COLO829 (cell line): ENCODE measurements around the gene GJD2.
A peak's percentile ranks its signal among the peaks of the same experiment; 100 is the strongest.

Source experiments
- DNase-seq: peaks from one replicate; pipeline ENCODE4 v3.0.0; 2012; ENCODE audit warnings: low spot score

The GJD2 gene

DNA sequence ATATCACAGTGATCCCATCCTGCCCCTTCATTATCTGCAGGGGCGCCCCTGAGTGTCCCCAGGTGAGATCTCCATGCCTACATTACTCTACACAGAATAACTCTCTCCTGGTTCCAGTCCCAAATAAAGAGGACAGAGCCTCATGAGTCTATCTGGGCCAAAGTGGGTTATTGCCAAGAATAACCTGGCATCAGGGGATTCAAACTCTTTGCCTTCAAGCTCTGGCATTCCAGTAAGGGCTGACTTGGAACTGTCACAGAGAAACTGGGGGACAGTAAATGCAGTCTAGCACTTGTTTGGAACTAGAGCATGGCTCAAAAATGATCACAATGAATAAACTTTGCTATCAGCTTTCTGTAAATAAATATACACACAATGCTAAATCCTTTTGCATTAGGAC, 30.3 kb downstream of the GJD2 start:
- DNase-seq = no peak

DNA sequence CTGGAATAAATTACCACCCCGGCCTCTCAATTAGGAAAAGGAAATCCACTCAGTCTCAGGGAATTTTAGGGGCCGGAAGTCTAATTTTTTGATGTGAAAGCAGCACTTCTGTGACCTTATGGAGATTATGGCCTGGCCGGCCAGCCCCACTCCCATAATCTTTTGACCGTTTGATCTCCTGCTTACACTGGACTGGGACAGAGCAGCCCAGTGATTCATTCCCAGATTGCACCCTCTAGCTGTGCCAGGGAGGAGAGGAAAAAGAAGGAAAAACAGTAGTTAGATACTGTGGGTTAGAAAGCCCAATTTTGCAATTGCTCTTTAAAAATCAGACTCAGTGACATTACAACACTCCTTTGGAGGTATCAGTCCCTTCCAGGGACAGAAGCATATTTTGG, 32.4 kb downstream of the GJD2 start:
- DNase-seq = peak; percentile 38

DNA sequence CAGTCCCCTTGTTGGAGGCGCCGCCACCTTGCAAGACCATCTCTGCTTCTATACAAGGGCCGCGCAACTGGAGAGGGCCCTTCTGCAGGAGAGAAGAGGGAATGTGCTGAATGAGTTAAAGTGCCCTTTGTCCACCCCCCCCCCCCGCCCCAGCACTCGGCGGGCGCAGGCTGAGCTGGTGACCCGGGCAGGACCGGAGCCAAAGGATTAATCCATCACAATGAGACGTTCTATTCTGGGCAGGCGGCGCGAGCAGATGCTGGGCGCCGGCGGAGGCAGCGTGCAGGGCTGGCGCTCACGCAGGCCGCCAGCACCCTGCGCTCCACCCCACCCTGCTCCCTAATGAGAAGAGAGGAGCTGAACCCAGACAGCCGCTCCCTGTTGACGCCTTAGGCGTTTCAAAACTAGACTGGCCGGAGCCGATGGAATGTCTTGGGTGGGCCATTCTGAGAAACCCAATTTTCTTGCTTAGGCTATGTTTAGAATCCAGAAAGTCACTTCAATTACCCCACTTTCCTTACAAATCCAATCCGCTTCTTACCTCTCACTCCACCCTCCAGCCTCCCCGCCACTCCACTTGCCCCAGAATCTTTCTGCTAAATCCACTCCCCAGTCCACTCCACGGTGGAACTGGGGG, 32.9 kb downstream of the GJD2 start:
- peak; percentile 47 for DNase-seq

DNA sequence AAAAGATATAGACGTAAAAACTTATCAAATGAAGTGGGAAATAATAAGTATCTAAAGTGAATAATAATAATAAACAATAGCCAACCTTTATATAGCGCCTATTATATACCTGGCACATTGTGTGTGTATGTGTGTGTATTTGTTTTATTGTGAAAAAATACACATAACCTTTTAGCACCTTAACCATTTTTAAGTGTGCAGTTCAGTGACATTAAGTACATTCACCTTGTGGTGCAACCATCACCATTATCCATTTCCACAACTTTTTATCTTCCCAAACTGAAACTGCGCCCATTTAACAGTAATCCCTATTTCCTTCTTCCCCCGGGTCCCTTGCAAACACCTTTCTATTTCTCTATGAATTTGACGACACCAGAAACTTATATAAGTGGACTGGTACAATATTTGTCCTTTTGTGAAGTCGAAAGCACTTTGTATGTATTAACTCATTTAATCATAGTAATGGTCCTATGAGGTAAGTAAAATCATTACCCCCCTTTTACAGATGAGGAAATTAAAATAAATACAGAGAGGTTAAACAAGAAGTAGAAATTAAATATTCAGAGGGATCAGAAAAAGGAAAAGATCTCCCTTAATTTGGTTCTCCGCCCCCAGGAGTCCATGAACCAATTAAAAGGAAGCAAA, 33.5 kb downstream of the GJD2 start:
- no peak for DNase-seq

DNA sequence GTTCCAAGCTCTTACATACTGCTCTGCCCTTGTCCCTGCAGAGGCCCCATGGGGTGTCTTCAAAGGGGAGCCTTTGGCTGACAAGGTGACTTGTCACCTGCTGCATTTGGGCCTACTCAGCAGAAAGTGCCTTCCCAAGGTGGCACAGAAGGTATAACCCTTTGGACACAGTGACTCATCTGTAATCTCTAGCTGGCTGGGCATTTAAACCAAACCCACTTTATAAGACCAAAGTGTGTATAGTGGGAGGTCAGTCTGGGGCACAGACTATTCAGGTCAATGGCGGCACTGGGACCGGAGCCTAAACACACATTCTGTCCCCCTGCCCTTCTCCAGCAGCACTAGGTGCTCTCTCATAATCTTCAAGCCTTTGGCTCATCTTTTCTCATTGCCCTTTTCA, 35.1 kb downstream of the GJD2 start:
- no peak for DNase-seq

DNA sequence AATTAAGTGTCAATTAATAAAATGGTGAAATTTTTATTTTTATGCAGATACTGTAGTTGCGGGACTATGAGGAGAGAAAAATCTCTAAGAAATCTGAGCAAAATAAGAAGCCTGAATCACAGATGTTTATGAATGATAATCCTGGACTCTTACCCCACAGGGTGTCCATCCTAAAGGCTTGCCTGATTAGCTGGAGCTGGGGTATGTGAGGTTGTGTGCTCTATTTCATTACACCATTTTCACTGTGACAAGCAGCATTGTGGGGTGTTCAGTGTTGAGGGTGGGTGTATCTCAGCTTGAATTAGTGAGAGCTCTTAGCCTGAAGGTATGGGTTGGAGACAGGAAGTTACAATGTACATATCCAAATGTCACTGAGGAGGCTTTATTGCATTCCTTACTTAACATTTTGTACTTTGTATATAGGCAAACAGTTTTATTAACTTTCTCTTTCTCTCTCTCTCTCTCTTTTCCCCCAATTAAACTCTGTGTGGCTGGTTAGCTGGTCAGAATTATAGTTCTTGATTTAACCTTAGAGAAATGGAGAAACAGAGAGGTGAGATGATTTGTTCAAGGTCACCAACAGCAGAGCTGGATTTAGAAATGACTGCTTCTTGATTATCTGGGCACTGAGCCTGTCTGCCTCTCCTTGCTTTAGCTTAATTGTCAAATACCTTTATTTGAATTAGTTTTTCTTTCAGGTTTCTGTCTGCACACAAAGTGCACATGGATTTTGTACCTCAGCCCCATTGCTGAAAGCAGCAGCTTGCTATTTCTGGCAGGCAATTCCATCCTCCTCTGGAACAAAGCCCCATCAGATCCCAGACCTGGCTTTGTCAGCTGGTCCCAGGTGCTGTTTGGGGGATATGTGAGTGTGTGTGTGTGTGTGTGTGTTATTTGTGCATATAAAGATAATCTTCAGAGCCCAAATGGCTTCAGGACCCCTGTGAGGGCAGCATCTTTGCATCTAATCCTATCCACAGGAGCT, 35.8 kb downstream of the GJD2 start:
- no peak for DNase-seq

DNA sequence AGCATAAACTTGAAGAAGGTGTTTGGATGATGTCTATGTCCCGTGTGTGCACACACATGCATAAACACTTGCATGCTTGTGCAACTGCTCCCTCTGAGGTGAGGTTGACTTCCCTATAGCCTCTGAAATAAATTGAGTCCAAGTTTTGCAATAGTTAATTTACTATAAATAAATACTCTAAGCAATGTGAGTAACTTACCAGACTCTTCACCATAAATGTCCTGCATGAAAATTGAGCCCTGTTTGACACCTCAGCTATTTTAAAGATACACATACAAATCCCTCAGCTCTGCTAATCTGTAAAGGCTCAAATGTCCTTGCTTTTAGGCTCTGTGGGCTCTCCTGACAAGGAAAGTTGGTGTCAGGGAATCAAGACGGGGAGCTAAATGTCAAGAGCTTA, 37.1 kb downstream of the GJD2 start:
- no peak for DNase-seq

DNA sequence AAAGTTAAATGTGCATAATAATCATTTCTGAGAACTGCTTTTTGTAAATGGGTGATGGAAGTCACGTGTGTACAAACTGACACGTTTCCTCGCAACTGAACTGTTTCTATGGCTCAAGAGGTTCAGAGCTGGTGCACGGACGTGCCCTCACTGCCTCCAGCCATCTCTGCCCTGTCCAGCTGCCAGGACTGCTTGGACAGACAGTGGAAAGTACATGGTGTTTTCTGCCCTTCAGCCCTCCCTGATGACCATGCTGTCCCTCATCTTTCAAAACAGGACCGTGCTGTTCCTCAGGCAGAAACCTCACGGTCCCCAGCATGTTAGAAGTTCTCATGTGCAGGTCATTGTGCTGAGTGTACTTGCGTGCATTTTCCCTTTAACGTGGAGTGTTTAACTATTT, 38.7 kb downstream of the GJD2 start:
- no peak for DNase-seq

DNA sequence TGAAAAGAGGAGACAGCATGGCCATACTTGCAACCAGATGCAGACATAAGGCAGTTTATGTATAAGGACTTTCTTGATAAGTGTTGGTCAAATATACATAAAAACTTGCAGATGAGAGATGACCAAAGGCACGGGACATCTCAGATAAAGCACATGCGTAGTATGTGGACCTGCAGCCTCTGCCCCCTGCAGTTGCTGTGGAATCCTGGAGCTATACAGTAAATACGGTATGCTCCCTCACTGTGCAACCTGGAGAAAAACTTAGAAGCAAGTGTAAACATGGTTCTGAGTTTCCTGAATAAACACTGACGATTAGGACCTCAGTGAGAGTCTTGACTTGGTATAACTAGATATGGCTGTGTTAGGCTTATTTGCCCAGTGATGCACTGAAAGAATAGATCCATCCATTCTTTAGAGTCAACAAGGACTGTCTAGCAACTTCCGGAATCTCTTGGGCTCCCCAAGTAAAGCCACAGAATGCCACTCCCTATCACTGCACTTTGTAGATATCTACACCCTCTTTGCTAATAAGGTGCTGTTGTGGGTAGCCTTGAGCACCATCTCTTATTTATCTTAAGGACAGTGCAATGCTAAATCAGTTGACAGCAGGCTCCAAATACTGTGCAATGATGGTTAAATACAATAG, 40.2 kb downstream of the GJD2 start:
- no peak for DNase-seq

DNA sequence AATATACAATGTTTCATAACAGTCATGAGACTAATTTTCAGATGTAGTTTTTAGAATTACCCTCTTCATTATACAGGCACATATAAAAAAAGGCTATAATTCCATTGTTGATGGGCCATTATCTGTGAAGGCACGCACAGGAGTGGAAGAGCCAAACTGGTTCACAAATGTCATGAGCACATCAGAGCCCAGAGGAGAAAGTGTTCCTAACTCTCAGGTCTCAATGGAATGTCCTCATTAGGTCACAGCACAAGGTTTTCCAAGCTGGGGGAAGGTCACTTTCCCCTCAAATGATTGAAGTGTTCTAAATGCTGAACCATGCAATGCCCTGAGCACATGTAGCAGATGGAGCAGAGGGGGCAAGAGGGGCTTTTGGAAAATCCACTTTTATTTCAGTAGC, 41.2 kb downstream of the GJD2 start:
- DNase-seq = no peak

DNA sequence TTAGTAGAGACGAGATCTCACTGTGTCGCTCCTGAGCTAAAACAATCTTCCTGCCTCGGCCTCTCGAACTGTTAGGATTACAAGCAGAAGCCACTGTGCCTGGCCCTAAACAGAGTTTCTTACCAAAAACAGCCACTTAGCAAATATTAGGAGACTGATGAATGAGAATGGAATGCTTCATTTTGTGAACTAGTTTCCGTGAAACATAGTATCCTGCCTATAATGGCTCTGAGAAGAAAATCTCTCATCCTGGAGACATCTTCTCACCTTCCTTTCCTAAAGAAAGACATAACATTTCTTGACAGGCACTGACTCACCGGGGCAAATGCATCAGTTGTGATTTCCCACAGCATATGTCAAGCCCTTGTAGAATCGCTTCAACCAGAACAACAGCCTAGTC, 44.9 kb downstream of the GJD2 start:
- DNase-seq = no peak

DNA sequence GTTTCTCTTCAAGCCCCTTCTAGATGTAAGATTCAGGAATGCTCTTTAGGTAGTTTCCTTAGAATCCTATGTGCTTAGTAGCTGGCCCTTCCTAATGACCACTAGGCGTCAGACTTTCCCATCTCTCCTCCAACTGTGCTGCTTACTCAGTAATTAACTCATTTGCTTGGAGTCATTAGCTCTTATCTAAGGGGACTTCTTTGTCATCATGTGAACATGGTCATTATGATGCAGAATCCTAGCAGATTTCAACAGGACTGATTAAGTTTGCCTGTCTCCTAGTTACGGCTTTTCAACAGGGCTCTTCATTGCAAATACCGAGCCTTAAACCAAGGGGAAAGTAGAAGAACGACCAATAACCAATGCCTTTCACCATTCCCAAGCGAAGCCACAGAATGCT, 46.4 kb downstream of the GJD2 start:
- peak; percentile 34 for DNase-seq

DNA sequence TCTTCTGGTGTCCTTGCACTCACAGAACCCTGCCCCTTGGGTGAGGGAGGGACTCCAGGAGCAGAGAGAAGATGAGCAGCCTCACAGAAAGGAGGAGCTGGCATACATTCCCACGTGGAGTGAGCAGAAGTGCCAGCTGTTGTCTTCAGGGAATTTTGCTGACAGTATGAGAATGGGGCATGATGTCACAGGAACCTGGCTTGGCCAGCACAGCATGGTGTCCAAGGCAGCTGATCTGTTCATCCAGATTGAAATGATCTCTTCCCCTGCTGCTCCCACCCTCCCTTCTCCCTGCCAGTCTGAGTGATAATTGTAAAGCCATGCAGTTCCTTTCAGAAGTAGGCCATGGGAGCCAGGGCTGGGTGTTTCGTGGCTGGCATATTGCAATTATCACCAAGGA, 53.3 kb downstream of the GJD2 start:
- DNase-seq = no peak
